ENCODE results near the gene GHRHR. TPM values are rescaled to one million over a fixed set of nuclear protein-coding genes. Genes with fewer than 3 reads are reported as not detected.

GHRHR gene
- total RNA-seq, 4 donors from 2014 or later = not detected

- TF ChIP-seq CTCF (IDR thresholded peaks at IDR 0.05) = peak; percentile 74 to 91 (median 85)
- no peak for TF ChIP-seq POLR2A (IDR thresholded peaks at IDR 0.05)
- Histone ChIP-seq H3K9me3 (no peaks in the 10 kb centered on the region), H3K4me3 (no peak overlapping the region), H3K36me3 (no peaks in the 10 kb centered on the region), H3K27me3 (no peaks in the 10 kb centered on the region), H3K4me1 (no peaks in the 10 kb centered on the region), H3K27ac (no peak overlapping the region)
- peak; percentile 69 to 79 for DNase-seq
- intact Hi-C loops (cut with DNase I; ENCODE audit: low total_unique reads) = no loop called here
Observed at GRCh38 chr7:30938435-30939316, 25.1 kb upstream of the GHRHR start.

GRCh38 chr7:30941582-30942323 lies 22.0 kb upstream of the GHRHR start:
- H3K27me3 ChIP-seq = no peaks in the 10 kb centered on the region
- TF ChIP-seq CTCF (IDR thresholded peaks at IDR 0.05) = no peak
- no peak for TF ChIP-seq POLR2A (IDR thresholded peaks at IDR 0.05)
- no peak for DNase-seq
- H3K27ac ChIP-seq = no peak overlapping the region
- no peaks in the 10 kb centered on the region for H3K36me3 ChIP-seq
- H3K4me3 ChIP-seq = no peak overlapping the region
- H3K9me3 ChIP-seq = no peaks in the 10 kb centered on the region
- intact Hi-C loops (cut with DNase I; ENCODE audit: low total_unique reads) = no loop called here
- H3K4me1 ChIP-seq = no peaks in the 10 kb centered on the region

GRCh38 chr7:30950197-30950596 lies 13.6 kb upstream of the GHRHR start:
- TF ChIP-seq POLR2A (IDR thresholded peaks at IDR 0.05) = no peak
- no peak for TF ChIP-seq CTCF (IDR thresholded peaks at IDR 0.05)
- intact Hi-C loops (cut with DNase I; ENCODE audit: low total_unique reads) = no loop called here
- Histone ChIP-seq H3K4me3 (no peak overlapping the region), H3K4me1 (no peaks in the 10 kb centered on the region), H3K27ac (no peak overlapping the region), H3K27me3 (no peaks in the 10 kb centered on the region), H3K36me3 (peaks cover 0 to 5% of the 10 kb centered on the region in 2 donors), H3K9me3 (no peaks in the 10 kb centered on the region)
- no peak for DNase-seq

- DNase-seq = no peak
- H3K9me3 ChIP-seq = no peaks in the 10 kb centered on the region
- intact Hi-C loops (cut with DNase I; ENCODE audit: low total_unique reads) = no loop called here
- H3K4me3 ChIP-seq = no peak overlapping the region
- H3K36me3 ChIP-seq = no peaks in the 10 kb centered on the region
- H3K4me1 ChIP-seq = no peaks in the 10 kb centered on the region
- H3K27me3 ChIP-seq = no peaks in the 10 kb centered on the region
- H3K27ac ChIP-seq = no peak overlapping the region
- TF ChIP-seq CTCF (IDR thresholded peaks at IDR 0.05) (no peak), POLR2A (IDR thresholded peaks at IDR 0.05) (no peak)
Observed at GRCh38 chr7:30954914-30955313, 8.8 kb upstream of the GHRHR start.

- no peaks in the 10 kb centered on the region for H3K4me1 ChIP-seq
- no peak overlapping the region for H3K4me3 ChIP-seq
- no peak for DNase-seq
- H3K27ac ChIP-seq = no peak overlapping the region
- no peaks in the 10 kb centered on the region for H3K9me3 ChIP-seq
- intact Hi-C loops (cut with DNase I; ENCODE audit: low total_unique reads) = no loop called here
- TF ChIP-seq CTCF (IDR thresholded peaks at IDR 0.05) = no peak
- no peak for TF ChIP-seq POLR2A (IDR thresholded peaks at IDR 0.05)
- no peaks in the 10 kb centered on the region for H3K36me3 ChIP-seq
- H3K27me3 ChIP-seq = no peaks in the 10 kb centered on the region
Observed at GRCh38 chr7:30956704-30957103, 7.0 kb upstream of the GHRHR start.

Measured in uterus (tissue), 4 donors.